IPS DF 19.7 (cell line): Measurements from ENCODE around the gene NTMT2.
"Not testable (repeated sequence)": the region's sequence is repeated elsewhere in the genome, so short reads cannot be mapped to it uniquely, and the experiment has no call there.

Source experiments
- DNase-seq: peaks from one replicate; pipeline ENCODE4 v3.0.0-alpha.2; 2013; ENCODE audit warnings: low read depth, low spot score

NTMT2 gene

DNA sequence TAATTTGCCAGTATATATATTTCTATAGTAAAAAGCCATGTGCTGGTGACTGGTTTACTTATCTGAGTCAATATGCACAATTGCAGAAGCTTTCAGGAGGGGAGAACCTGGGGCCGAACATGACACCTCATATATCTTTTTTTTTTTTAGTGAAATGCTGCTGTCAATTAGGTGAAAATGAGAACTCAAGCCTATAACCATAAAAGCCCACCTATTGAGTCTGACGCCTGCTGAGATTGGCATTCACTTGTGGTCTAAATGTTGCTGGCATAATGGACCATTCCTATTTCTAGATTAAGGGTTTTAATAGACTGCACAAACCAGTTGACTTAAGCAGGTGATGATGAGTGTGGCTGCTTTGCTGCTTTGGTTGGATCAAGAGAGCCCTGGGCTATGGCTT is 10.8 kb downstream of the NTMT2 start:
- no peak for DNase-seq

DNA sequence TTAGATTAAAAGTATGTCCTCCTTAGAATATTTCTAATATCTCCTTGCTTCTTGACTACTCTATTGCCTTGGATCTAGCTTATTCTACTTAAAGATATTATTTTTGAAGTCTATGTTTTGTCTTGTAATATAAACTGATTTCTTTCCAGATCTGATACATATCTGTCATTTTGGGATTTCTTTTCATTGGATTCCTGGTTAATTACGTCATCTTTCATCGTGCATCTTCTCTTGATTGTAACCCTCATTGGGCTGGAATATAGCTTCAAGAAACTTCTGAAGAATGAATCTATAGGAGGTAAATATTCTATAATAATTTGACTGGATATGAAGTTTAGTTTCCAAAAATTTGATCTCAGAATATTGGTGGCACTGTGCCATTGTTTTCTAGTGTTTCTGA is 12.1 kb downstream of the NTMT2 start:
- no peak for DNase-seq

DNA sequence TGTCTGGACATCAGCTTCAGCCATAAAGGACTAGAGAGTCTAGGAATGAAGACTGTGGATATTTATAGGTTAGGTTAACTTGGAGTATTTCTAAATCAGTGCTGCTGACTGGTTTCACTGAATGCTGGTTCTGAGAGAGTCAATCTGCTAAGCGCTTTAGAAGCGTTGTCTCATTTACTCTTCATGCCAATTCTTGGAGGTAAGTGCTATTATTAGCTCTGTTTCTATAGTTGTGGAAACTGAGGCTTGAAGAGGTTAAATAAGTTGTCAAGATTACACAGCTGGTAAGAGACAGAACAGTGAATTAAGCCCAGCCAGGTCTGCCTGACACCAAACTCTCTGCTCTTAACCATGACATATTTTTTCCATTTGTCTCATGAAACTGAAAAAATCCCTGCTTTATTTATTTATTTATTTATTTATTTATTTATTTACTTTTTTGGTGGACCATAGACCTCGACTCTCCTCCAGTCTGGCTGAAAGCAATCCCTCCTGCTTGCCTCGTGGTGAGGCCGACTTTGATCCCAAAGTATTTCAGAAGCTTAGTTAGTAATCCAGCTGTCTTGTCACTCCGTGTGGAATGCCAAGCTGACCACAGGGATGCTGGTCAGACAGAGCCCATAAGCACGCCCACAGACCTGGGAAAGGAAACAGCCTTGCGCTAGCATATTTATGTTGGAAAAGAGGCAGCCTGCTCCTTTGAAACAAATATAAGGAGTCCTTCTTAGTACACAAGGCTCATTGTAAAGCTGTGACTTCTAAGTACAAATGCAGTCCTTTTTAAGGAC is 16.9 kb downstream of the NTMT2 start:
- DNase-seq = no peak

- no peak for DNase-seq
Measured at GRCh38 chr1:170164103-170164763, 18.5 kb downstream of the NTMT2 start.

DNA sequence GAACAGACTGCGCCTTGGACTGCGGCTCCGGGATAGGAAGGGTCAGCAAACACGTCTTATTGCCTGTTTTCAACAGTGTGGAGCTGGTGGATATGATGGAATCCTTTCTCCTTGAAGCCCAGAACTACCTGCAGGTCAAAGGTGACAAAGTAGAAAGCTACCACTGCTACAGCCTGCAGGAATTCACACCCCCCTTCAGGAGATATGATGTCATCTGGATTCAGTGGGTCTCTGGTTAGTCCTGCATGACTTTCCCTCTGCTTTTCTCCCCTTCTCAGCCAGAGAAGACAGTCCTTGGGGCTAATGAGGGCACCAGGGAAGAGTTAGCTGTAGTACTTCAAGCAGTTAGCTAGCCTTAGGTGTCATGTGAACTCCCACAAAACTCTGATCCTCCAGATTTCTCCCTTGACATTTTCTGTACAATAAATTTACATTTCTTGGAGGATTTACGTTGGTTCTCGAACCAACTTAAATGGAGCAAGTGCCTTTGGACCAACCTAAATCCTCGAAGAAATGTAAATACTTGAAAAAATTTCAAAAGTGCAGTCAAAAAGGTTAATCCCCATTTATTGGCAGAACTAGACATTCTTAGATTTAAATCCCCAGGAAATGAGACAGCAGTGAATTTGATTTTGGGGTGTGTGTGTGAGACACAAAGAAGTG is 20.9 kb downstream of the NTMT2 start:
- no peak for DNase-seq

- no peak for DNase-seq
Measured at GRCh38 chr1:170168265-170168664, 22.5 kb downstream of the NTMT2 start.

- DNase-seq = not testable (repeated sequence)
Measured at GRCh38 chr1:170170513-170170912, 24.8 kb downstream of the NTMT2 start.

DNA sequence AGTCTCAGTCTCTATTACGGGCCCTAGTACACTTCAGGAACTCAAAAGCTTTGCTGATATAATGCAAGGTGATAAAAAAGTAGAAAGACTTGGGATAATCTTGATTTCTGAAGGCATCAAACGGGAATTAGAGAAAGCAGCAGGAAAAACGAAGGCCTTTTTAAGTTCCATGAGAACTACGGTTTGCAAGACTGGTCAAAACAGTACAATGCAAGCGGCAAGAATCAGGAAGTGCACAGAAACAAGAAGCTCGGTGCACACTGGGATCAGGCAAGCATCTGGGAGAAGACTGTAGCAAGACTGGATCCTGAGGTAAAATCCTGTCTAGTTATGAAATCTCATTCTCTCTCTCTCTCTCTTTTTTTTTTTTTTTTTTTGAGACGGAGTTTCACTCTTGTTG is 28.6 kb downstream of the NTMT2 start:
- no peak for DNase-seq

GRCh38 chr1:170175041-170175440 is 29.3 kb downstream of the NTMT2 start:
- no peak for DNase-seq

DNA sequence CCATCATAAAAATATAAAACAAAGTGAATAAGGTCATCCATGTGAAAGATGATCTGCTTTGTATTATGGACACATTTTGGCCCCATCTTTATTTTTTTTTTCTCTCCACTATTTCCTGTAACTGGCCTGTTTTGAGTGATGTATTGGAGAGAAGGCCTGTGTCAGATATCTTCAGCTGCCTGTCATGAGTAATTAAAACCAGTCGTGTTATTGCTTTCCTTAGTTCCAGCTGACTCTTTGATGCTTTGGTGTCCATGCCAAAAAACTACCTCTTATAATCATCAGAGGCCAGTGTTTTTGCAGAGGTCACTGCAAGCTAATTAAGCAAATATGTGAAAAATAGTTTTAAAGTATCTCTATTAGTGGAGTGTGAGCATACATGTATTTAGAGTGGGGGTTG is 29.7 kb downstream of the NTMT2 start:
- no peak for DNase-seq

- DNase-seq = no peak
Measured at GRCh38 chr1:170176772-170177171, 31.0 kb downstream of the NTMT2 start.

GRCh38 chr1:170182442-170182841 is 36.7 kb downstream of the NTMT2 start:
- DNase-seq = no peak

GRCh38 chr1:170192546-170192945 is 46.8 kb downstream of the NTMT2 start:
- DNase-seq = no peak

- DNase-seq = no peak
Measured at GRCh38 chr1:170194451-170194850, 48.7 kb downstream of the NTMT2 start.

- DNase-seq = no peak
Measured at GRCh38 chr1:170196490-170197236, 50.9 kb downstream of the NTMT2 start.

- no peak for DNase-seq
Measured at GRCh38 chr1:170198090-170198489, 52.3 kb downstream of the NTMT2 start.

DNA sequence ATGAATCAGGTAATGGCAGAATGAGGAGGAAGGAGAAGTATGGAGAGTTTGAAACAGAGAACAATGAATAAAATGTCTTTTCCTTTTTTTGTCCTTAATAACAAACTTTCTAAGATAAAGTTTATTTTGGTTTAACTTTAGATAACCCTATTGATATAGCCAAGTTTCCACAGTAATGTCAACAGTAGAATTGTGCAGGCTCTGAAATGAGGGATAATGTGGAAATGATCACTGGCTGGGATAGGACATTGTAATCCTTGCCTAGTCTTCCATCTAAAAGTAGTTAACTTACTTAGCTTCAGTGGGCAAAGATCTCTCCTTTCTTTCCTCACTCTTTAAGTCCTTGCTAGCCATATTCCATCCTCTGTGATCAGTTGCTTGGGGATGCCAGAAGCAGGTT is 52.8 kb downstream of the NTMT2 start:
- no peak for DNase-seq

DNA sequence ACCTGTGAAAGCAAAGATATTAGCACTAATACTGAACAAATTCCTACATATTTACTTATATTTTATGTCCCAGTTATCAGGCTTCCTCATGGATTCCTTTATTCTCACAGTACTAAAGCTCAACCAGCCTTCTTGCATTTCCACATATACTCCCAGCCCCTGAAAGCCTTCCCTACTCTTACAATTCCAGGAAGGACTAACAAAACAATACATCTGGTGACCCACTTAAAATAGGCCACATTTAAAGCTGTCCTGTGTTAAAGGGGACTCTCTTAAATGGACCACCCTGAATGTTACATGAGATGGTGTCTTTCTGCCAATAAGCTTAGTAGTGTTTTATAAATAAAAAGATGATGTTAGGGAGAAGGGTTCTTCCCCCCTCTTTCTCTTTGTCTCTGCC is 54.4 kb downstream of the NTMT2 start:
- no peak for DNase-seq

GRCh38 chr1:170200621-170201397 is 55.0 kb downstream of the NTMT2 start:
- DNase-seq = no peak

DNA sequence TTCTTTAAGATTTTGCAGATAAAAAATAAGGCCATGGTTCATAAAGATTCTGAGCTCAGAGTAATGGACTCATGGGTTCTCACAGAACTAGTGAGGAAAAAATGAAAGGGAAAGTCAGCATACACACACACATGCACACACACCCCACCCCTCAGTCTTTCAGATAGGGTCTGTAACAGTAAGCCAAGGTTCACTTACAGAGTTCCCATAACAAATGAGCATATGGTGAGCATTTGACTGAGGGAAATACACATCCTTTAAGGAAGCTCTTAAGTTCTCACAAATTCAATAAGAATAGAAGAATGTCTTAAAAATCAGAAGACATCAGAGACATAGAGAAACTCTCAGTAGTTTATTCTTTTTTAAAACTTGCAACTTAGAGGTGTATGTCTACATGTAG is 57.9 kb downstream of the NTMT2 start:
- DNase-seq = no peak

GRCh38 chr1:170204121-170204520 is 58.4 kb downstream of the NTMT2 start:
- no peak for DNase-seq
